ENCODE measurements around the gene ATG4A.

The ATG4A gene

GRCh38 chrX:108126661-108127060, 35.1 kb downstream of the ATG4A start:
- ATAC-seq, result no peak

GRCh38 chrX:108127152-108127551, 35.6 kb downstream of the ATG4A start:
- no peak for ATAC-seq
- TF ChIP-seq TCF4 (CRISPR knock-in tag; IDR thresholded peaks at IDR 0.05; ENCODE audit: borderline replicate concordance), result no peak
- TF ChIP-seq ESRRG (CRISPR knock-in tag; IDR thresholded peaks at IDR 0.05), result no peak
- TF ChIP-seq CREB5 (CRISPR knock-in tag; IDR thresholded peaks at IDR 0.05; ENCODE audit: low read depth), result no peak
- no peak for TF ChIP-seq CSRNP3 (CRISPR knock-in tag; IDR thresholded peaks at IDR 0.05)
- TF ChIP-seq ZC3H10 (CRISPR knock-in tag; IDR thresholded peaks at IDR 0.05), result no peak
- TF ChIP-seq TSHZ2 (CRISPR knock-in tag; IDR thresholded peaks at IDR 0.05), result no peak
- TF ChIP-seq ZNF70 (CRISPR knock-in tag; IDR thresholded peaks at IDR 0.05), result no peak
- no peak for TF ChIP-seq ARNTL (CRISPR knock-in tag; IDR thresholded peaks at IDR 0.05; ENCODE audit: borderline replicate concordance, low read depth)
- TF ChIP-seq ZNF565 (CRISPR knock-in tag; conservative IDR thresholded peaks at IDR 0.05; ENCODE audit: low read depth), result no peak
- TF ChIP-seq ZNF8 (CRISPR knock-in tag; IDR thresholded peaks at IDR 0.05), result no peak
- TF ChIP-seq OSR1 (CRISPR knock-in tag; IDR thresholded peaks at IDR 0.05), result no peak
- TF ChIP-seq TOX (CRISPR knock-in tag; IDR thresholded peaks at IDR 0.05; ENCODE audit: borderline replicate concordance), result no peak
- no peak for TF ChIP-seq ZFP30 (CRISPR knock-in tag; IDR thresholded peaks at IDR 0.05)
- TF ChIP-seq PPARA (CRISPR knock-in tag; IDR thresholded peaks at IDR 0.05; ENCODE audit: borderline replicate concordance), result no peak
- no peak for TF ChIP-seq PATZ1 (CRISPR knock-in tag; IDR thresholded peaks at IDR 0.05; ENCODE audit: borderline replicate concordance)
- no peak for TF ChIP-seq GLIS3 (CRISPR knock-in tag; IDR thresholded peaks at IDR 0.05)
- TF ChIP-seq ISL1 (CRISPR knock-in tag; IDR thresholded peaks at IDR 0.05), result no peak
- no peak for TF ChIP-seq BACH2 (CRISPR knock-in tag; IDR thresholded peaks at IDR 0.05; ENCODE audit: borderline replicate concordance)
- TF ChIP-seq RARB (CRISPR knock-in tag; IDR thresholded peaks at IDR 0.05), result no peak

More at GRCh38 chrX:108126661-108127060, 35.1 kb downstream of the ATG4A start:
- TF ChIP-seq BACH2 (CRISPR knock-in tag; IDR thresholded peaks at IDR 0.05; ENCODE audit: borderline replicate concordance) (no peak), PATZ1 (CRISPR knock-in tag; IDR thresholded peaks at IDR 0.05; ENCODE audit: borderline replicate concordance) (no peak), TOX (CRISPR knock-in tag; IDR thresholded peaks at IDR 0.05; ENCODE audit: borderline replicate concordance) (no peak), CSRNP3 (CRISPR knock-in tag; IDR thresholded peaks at IDR 0.05) (no peak)

GRCh38 chrX:108130889-108131288, 39.3 kb downstream of the ATG4A start:
- no peak for ATAC-seq
- no peak for TF ChIP-seq ZNF8 (CRISPR knock-in tag; IDR thresholded peaks at IDR 0.05)
- TF ChIP-seq ESRRG (CRISPR knock-in tag; IDR thresholded peaks at IDR 0.05), result no peak
- no peak for TF ChIP-seq PPARA (CRISPR knock-in tag; IDR thresholded peaks at IDR 0.05; ENCODE audit: borderline replicate concordance)
- TF ChIP-seq ISL1 (CRISPR knock-in tag; IDR thresholded peaks at IDR 0.05), result no peak
- no peak for TF ChIP-seq TCF4 (CRISPR knock-in tag; IDR thresholded peaks at IDR 0.05; ENCODE audit: borderline replicate concordance)
- no peak for TF ChIP-seq POU6F1 (CRISPR knock-in tag; IDR thresholded peaks at IDR 0.05; ENCODE audit: borderline replicate concordance, low read depth)
- TF ChIP-seq ZNF70 (CRISPR knock-in tag; IDR thresholded peaks at IDR 0.05), result no peak
- TF ChIP-seq CREB5 (CRISPR knock-in tag; IDR thresholded peaks at IDR 0.05; ENCODE audit: low read depth), result no peak
- TF ChIP-seq SNAI2 (CRISPR knock-in tag; IDR thresholded peaks at IDR 0.05), result no peak
- TF ChIP-seq ZFP3 (CRISPR knock-in tag; IDR thresholded peaks at IDR 0.05), result no peak
- TF ChIP-seq ZNF565 (CRISPR knock-in tag; conservative IDR thresholded peaks at IDR 0.05; ENCODE audit: low read depth), result no peak
- no peak for TF ChIP-seq ARNTL (CRISPR knock-in tag; IDR thresholded peaks at IDR 0.05; ENCODE audit: borderline replicate concordance, low read depth)
- no peak for TF ChIP-seq TOX (CRISPR knock-in tag; IDR thresholded peaks at IDR 0.05; ENCODE audit: borderline replicate concordance)
